GM20431 (cell line): ENCODE measurements around the gene GPC6.
"Not testable (repeated sequence)": the region's sequence is repeated elsewhere in the genome, so short reads cannot be mapped to it uniquely, and the experiment has no call there.

Source experiments
- in situ Hi-C: fragments of 300-500 bp; cut with MseI, MboI; formaldehyde crosslinking; loops from one replicate; pipeline ENCODE4 v1.15.0; 2020; ENCODE audit warnings: low sequenced_read_pairs; ENCODE audit not compliant: unreplicated experiment

The GPC6 gene

DNA sequence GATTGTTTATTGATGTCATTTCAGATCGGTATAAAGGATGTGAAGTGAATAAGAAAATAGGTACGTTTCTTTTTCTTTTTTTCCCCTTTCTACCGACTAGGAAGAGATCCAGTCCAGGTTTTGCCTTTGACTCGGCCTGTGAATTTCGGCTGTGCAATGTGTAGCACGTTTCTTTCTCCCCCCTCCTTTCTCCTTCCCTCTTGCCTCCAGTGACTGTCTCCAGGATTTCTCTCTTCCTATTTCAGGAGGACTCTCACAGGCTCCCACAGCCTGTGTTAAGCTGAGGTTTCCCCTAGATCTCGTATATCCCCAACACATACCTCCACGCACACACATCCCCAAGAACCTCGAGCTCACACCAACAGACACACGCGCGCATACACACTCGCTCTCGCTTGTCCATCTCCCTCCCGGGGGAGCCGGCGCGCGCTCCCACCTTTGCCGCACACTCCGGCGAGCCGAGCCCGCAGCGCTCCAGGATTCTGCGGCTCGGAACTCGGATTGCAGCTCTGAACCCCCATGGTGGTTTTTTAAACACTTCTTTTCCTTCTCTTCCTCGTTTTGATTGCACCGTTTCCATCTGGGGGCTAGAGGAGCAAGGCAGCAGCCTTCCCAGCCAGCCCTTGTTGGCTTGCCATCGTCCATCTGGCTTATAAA, at the start of gene GPC6:
Gene GPC6, plus strand, starts transcription at position 185 of the 657 bp plus-strand sequence.
- in situ Hi-C loops, result no loop called here

DNA sequence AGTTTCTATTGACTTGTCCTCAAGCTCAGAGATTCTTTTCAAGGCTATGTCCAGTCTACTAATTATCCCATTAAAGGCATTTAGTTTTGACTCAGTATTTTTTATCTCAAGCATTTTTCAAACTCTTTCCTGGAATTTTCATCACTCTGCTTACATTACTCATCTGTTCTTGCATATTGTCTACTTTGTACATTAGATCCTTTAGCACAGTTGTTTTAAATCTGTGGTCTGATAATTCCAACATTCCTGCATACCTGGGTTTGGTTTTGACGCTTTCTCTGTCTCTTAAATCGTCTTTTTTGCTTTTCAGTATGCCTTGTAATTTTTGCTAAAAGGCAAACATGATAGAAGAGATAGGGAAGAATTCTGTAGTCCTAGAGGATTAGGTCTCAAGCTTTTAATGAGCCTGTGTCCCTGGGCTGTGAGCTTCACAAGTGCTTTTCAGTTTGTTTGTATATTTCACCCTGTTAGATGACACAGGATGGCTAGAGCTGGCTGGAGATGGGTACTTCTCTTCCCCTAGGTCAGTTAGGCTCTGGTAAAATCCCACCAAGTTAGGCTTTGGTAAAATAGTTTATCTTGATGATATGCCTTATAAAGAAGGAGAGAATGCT, 46.1 kb upstream of the GPC6 start:
- in situ Hi-C loops, result no loop called here

DNA sequence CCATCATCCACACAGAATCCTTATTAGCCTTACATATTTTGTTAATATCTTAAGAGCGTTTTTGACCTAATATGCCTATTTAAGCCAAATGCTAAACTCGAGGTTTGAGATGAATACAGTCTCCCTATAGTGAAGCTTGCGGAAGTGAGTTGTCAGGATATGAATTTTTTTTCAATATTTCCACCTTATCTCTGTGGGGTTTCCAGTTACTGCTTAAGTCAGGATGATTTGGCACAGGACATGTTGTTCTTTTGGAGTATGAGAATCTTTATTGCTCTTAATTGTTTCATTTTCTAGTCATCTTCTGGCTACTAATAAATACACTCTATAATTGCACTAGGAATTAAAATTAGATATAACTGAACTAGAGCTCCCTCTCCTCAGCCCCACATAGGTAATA, 44.2 kb upstream of the GPC6 start:
- in situ Hi-C loops, result no loop called here

DNA sequence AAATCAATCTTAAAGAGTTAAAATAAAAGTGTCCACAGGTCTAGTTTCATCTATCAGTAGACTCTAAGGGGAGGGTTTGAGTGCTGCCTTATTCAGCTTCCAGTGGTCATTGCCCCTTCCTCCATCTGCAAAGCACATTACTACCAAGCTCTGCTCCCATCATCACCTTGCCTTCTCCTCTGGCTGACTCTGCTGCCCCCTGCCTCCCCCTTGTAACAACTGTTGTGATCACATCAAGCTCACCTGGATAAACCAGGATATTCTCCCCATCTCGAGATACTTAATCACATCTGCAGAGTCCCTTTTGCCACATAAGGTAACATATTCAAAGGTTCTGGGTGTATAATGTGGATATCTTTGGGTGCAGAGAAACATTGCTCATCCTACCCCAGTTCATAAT, 43.3 kb upstream of the GPC6 start:
- in situ Hi-C loops, result no loop called here

DNA sequence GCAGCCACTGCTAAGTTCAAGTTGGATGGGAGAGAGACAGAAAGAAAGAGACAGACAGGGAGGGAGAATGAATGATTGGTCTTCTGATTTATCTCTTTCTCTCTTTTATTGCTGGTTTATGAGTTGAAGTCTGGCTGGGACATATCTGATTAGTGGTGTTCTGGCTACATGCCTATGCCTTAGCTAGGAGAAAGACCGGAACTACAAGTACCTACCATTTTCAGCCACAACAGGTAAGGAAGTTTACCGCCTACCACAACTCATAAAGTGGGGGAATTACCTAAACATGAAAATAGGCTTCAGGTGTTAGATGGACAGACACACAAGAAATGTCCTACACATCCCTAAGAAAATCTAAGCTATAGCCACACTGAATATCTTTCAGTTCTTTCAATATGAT, 36.6 kb upstream of the GPC6 start:
- in situ Hi-C loops, result no loop called here

DNA sequence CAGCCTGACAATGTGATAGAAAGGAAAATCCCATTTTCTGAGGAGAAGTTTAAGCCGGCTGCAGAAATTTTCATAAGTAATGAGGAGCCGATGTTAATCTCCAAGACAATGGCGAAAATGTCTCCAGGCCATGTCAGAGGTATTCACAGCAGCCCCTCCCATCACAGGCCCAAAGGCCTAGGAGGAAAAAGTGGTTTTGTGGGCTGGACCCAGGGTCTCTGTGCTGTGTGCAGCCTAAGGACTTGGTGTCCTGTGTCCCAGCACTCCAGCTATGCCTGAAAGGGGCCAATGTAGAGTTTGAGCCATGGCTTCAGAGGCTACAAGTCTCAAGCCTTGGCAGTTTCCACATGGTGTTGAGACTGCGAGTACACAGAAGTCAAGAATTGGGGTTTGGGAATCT, 32.9 kb upstream of the GPC6 start:
- in situ Hi-C loops, result no loop called here

DNA sequence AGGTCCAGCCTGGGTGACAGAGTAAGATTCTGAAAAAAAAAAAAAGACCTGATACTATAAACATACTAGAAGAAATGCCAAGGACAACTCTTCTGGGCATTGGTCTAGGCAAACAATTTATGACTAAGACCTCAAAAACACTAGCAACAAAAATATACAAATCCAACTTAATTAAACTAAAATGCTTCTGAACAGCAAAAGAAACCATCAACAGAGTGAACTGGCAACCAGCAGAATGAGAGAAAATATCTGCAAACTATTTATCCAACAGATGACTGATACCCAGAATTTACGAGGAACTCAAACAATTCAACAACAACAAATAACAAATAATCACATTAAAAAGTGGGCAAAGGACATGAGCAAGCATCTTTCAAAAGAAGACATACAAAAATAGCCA, 26.8 kb upstream of the GPC6 start:
- in situ Hi-C loops, result no loop called here

DNA sequence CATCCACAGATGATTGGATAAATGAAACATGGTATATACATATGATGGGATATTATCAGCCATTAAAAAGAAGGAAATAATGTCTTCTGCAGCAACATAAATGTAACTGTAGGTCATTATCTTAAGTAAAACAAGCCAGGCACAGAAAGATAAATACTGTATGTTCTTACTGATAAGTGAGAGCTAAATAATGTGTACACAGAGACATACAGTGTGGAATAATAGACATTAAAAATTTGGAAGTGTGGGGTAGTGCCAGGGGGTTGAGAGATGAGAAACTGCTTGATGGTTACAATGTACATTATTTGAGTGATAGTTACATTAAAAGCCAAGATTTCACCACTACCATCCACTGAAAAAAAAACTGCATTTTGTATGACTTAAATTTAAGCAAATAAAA, 26.0 kb upstream of the GPC6 start:
- in situ Hi-C loops, result no loop called here

DNA sequence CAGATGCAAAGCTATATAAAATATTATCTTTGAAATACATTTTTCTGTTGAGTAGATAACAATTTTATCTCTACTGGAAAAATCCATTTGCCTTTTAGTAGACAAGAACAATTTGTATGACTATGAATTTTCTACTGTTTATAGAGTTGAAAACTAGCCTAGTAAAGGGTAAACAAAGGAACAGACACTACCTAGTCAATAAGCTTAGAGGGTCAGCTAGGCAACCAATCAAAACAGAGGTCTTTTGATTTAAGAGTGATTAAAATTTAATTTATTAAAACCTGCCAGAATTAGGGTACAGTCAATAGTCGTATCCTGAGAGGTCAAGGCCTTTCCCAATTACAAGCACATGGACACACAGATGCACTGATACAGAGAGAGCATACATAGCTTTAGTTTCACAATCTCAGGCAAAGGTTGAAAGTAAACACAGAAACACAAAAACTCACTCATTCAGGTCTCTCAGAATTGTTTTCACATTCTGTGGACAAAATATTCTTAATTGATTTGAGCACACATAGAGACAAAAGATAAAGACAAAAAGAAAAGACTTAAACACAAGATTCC, 24.5 kb upstream of the GPC6 start:
- in situ Hi-C loops, result no loop called here

DNA sequence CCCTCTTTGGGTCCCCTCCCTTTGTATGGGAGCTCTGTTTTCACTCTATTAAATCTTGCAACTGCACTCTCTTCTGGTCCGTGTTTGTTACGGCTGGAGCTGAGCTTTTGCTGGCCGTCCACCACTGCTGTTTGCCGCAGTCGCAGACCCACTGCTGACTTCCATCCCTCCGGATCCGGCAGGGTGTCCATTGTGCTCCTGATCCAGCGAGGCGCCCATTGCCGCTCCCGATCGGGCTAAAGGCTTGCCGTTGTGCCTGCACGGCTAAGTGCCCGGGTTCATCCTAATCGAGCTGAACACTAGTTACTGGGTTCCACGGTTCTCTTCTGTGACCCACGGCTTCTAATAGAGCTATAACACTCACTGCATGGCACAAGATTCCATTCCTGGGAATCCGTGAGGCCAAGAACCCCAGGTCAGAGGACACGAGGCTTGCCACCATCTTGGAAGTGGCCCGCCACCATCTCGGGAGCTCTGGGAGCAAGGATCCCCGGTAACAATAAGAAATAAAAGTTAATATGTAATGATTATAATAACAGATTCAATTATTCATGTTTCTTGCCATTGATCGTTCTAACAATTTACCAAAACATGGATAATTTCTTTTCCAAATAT, 19.7 kb upstream of the GPC6 start:
- in situ Hi-C loops, result not testable (repeated sequence)

DNA sequence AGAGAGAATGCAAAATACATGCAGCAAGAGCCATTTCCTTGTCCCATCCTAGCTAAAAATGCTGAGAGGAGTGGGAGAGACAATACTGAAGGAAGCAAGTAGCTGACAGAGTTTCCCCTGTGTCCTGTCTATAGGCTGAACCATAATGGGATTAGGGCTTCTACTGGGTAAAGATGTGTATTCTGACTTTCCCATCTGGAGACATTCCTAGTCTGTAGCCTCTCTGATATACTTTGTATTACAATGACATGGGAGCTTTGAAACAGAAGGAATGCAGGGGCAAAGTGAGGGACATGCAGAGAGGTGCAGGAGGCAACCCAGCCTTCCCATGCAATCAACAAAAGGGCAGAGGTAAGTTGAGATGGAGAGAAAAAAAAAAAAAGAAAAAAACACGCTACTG, 10.5 kb upstream of the GPC6 start:
- in situ Hi-C loops, result no loop called here

DNA sequence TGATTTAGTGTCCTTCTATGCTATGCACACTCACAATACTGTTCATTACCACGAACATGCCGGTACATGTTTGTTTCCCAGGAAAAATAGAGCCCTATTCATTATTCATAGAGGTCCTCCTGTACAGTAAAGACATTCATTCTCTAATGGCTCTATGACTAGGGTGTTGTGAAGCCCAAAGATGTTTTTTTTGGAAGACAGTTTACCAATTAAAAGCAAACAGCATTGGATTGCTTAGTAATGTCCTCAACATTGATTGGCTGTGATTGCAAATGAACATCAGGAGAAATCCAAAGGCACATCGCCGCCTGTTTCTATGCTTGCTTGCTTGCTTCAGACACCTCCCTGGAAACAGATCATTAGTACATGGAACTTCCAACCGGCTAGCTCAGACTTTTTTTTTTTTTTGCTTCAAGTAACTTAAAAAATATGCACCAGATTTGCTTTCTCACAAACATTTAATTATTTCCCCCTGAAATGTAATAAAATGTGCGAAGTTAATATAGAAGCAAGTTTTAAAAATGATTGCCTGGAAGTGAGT, 8.8 kb upstream of the GPC6 start:
- in situ Hi-C loops, result no loop called here

DNA sequence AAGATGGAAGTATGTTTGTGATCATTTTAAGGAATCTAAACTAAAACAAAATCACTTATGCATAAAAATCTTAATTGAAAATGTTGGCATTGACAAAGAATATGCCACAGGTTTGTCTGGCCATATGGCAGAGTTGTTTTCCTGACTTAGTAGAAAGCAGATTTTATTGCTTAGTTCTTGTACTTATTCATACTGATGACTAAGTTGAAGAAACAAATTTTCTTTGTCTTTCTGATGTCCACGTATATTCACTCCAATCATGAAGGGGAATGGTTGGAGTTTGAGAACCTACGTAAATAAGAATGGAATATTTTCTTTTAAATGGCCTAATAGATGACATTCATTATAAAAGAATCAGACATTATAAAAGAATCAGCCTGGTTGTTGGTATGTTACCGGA, 8.0 kb upstream of the GPC6 start:
- in situ Hi-C loops, result no loop called here

DNA sequence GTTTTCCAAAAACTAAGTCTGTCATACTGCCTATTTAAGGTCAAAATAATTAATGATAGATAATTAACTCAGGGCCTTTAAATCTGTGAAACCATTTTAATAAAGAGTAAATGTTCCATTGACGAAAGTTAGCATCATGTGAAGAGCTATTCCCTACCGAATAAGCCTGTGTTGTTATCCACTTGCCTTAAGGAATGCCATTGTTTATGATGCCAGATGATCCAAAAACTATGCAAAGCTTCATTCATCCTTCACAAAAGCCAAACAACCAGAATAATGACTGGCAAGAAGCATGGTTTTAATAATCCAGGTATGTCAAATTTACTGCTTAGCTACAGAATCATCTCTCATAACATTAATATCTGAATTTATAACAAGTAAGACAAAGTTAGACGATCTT, 6.5 kb upstream of the GPC6 start:
- in situ Hi-C loops, result no loop called here

DNA sequence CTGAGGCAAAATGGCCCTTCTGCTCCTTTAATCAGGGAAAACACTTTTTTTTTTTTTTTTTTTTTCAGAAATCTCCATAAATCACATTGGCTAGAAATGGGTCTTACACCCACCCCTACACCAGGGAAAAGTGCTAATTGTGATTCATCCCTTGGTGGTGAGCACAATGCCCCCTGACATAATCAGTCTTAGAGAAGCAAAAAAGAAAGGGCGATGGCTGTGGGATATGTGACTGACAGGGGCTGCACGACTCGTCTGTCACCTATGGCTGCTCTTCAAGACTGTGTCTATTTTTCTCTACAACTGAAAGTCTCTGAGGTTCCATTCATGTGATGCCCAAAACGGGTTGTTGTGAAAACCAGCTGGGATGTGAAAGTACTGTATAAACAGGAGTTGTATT, 3.6 kb upstream of the GPC6 start:
- in situ Hi-C loops, result no loop called here

DNA sequence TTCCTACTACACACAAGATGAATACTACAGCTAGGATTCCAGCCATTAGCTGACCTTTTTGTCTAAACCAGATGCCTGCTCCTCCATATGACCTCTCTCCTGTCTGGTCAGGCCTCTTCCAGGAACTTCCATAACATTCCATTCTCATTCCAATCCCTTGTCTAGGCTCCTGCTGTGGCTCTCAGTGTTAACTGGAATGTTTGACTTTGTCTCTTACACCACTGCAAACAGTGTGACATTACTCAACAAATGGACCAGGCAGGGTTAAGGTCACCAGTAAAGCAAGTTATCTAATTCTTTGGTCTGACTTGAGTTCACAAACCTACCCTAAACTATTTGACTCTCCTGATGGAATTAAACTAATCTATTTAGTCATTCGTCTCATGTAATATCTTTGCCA, 2.1 kb upstream of the GPC6 start:
- in situ Hi-C loops, result no loop called here

DNA sequence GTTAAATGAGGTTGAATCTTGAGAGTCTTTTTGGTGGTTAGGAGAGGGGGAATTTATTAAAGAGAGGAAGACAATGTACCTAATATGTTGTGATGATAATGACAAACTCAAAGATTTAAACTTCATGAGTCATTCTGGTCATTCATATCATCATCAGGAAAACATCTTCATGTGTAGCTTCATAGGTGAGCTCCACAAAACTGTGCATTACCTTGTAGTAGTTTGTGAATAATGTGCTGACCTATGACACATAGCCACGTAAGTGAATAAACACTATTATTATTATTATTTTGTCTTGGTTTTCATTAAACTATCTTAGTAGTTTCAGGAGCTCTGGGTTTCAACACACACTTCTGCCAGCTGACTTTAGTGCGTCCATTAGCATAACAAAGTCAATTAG, 997 bp upstream of the GPC6 start:
- in situ Hi-C loops, result no loop called here

DNA sequence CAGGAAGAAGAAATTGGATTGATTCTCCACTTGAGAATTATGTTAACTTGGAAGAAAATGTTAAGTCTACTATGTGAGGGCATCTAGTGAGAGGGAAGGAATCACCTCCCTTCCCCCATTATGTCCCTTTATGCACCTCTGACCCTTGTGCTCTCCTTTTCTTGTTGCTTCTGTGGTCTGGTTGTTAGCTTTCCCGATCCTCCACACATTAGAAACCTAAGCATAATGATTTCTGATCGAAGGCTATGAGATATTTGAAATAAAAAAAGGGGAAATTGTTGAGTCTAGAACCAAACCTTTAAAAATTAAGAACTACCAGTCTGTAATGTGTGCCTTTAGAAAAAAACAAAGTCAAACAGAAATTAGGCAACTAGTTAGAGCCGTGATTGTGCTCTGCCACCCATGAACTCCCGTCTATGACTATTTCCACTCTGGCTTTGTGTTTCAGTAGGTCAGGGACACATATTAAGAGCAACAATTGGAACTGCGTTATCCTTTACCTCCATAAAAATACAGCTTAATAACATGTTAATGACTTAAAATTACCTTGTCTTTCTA, 463 bp upstream of the GPC6 start:
- in situ Hi-C loops, result no loop called here

DNA sequence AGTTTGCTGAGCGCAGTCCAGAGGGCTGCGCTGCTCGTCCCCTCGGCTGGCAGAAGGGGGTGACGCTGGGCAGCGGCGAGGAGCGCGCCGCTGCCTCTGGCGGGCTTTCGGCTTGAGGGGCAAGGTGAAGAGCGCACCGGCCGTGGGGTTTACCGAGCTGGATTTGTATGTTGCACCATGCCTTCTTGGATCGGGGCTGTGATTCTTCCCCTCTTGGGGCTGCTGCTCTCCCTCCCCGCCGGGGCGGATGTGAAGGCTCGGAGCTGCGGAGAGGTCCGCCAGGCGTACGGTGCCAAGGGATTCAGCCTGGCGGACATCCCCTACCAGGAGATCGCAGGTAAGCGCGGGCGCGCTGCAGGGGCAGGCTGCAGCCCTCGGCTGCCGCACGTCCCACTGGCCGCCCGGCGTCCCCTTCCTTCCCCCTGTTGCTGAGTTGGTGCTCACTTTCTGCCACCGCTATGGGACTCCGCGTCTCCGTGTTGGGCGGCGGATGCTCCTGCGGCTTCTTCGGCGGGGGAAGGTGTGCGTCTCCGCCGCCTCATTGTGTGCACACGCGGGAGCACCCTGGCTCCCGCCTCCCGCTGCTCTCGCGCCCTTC, 772 bp downstream of the GPC6 start:
- in situ Hi-C loops, result no loop called here

DNA sequence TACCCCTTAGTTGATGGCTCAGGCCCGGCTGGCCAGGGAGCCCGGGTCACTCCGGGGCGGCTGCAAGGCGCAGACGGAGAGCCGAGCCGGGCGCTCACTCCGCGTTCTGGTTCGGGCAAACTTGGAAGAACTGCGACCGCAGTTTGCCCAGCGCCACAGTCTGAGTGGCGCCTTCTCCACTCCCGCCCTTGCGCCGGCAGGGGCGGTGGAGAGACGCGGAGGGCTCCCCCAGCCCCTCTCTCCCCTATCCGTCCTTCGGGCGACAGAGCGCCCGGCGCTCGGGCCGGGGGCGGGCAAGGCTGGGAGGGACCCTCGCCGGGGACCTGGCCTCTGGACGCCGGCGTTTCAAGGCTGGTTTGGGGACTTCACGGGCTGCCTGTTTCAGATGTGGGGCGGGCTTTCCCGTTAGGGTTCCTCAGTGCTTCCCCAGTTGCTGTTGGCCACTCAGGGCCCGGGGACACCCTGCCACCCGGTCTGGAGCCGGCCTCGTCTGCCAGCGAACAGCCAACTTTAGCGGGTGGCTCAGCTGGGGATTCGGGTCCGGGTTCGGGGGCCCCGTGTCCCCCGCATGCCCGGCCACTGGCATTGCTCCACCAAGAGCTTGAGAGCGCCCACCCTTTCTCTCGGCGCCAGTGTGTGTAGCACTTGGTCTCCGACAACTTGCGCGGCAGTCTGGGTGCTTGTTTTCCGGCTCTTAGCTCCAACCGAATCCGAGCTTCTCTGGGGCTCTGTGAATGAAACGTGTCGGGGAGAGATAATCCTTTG, 1.5 kb downstream of the GPC6 start:
- in situ Hi-C loops, result no loop called here
